ENCODE data around the gene FAM118B.
"Not testable (repeated sequence)": the region's sequence is repeated elsewhere in the genome, so short reads cannot be mapped to it uniquely, and the experiment has no call there.

FAM118B gene

DNA sequence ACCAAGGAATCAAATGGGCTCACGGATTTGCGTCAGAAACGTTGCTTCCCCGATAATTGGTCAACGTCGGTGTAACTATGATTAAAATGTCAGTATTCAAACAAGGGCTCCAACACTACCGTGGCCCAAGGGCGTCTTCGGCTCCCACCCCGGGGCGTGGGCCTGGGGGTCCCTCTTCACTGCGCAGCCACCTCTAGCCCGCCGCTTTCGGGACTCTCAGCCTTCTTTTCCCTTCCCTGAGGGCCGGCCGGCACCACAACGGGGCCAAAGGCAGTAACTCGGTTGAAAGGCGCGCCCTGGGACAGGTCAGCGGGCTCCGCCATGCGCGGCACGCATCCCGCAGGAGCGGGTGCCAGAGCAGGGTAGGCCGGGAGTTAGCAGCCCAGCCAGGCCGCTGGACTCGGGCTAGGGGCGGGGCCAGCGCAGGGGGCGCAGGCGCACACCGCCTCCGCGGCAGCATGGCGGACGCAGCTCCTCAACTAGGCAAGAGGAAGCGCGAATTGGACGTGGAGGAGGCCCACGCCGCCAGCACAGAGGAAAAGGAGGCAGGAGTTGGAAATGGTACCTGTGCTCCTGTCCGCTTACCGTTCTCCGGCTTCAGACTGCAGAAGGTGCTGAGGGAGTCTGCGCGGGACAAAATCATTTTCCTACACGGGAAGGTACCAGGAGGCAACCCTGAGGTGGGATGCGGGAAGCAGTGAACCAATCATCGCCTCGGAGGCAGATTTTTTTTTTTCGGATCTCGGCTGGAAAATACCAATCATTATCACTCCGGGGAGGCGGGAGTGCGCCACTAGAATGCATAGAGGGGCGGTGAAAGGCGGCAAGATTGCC, 92.3 kb downstream of the FAM118B start, which contains the start of gene DCPS:
Gene DCPS (plus strand): TSS at position 438 of the 834 bp plus-strand sequence. CDS start 21 bp downstream, at position 459.
- H3K27ac ChIP-seq, result peak within 1 kb of the TSS; percentile 80
- H3K4me3 ChIP-seq (ENCODE audit: low read depth in 1 of 2, low read length in 1 of 2), result peak within 1 kb of the TSS; percentile 67 to 76
- H3K4me1 ChIP-seq (ENCODE audit: control insufficient read depth in 1 of 2, insufficient read depth in 1 of 2, low read depth in 1 of 2, low read length in 1 of 2), result peaks cover 17 to 18% of the 10 kb centered on the region in 2 experiments
- TF ChIP-seq, protein P1, sequence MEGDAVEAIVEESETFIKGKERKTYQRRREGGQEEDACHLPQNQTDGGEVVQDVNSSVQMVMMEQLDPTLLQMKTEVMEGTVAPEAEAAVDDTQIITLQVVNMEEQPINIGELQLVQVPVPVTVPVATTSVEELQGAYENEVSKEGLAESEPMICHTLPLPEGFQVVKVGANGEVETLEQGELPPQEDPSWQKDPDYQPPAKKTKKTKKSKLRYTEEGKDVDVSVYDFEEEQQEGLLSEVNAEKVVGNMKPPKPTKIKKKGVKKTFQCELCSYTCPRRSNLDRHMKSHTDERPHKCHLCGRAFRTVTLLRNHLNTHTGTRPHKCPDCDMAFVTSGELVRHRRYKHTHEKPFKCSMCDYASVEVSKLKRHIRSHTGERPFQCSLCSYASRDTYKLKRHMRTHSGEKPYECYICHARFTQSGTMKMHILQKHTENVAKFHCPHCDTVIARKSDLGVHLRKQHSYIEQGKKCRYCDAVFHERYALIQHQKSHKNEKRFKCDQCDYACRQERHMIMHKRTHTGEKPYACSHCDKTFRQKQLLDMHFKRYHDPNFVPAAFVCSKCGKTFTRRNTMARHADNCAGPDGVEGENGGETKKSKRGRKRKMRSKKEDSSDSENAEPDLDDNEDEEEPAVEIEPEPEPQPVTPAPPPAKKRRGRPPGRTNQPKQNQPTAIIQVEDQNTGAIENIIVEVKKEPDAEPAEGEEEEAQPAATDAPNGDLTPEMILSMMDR (IDR thresholded peaks at IDR 0.05), result peak; percentile 25
- no peaks in the 10 kb centered on the region for H3K27me3 ChIP-seq
- no peaks in the 10 kb centered on the region for H3K9me3 ChIP-seq
- peaks cover 17% of the 10 kb centered on the region for H3K36me3 ChIP-seq

DNA sequence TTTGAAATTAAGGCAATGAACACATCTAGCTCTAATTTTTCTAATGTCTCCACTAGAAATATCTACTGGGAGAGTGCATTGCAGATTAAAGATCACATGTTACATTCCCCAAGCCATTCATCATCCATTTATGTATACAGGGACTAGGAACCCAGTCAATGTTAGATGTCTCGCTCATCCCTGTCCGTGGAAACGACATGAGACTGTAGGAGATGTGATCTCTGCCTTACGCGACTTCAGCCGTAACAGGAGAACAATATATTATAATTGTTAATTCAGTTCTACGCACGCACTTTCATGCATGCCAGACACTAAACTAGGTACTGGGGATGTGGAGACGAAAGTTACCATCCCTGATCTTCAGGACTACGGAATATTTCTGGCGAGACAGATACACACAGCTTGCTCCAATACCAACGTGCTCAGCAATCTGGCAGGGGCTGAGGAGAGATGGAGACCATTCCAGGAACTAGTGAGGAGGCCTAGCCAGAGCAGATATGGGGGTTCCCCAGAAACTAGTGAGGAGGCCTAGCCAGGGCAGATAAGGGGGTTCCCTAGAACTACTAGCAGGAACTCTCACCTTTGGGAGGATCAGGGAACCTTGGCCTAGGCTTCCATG, 93.0 kb downstream of the FAM118B start:
- peak overlapping the region; percentile 80 for H3K27ac ChIP-seq
- peak overlapping the region; percentile 67 to 76 for H3K4me3 ChIP-seq (ENCODE audit: low read depth in 1 of 2, low read length in 1 of 2)
- H3K4me1 ChIP-seq (ENCODE audit: control insufficient read depth in 1 of 2, insufficient read depth in 1 of 2, low read depth in 1 of 2, low read length in 1 of 2), result peaks cover 17 to 18% of the 10 kb centered on the region in 2 experiments
- peaks cover 15% of the 10 kb centered on the region for H3K36me3 ChIP-seq
- TF ChIP-seq, protein P1 (IDR thresholded peaks at IDR 0.05), result no peak
- no peaks in the 10 kb centered on the region for H3K27me3 ChIP-seq
- H3K9me3 ChIP-seq, result no peaks in the 10 kb centered on the region

DNA sequence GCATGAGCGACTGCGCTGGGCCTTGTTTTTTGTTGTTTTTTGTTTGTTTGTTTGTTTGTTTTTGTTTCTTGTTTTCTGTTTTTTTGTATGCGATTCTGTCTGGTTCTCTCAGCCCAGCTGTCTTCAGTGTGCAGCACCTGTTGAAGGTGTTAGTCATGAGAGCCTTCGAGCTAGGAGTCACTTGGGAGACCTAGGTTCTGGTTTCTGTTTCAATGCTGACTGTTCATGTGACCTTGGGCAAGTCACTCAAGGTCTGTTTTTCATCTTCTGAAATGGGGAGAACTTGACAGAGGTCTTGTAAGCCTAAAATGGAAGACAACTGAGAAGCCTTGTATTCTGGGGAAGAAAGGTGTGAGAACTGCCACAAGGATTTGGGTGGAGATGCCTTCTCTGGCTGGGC, 94.1 kb downstream of the FAM118B start:
- Histone ChIP-seq H3K4me3 (ENCODE audit: low read depth in 1 of 2, low read length in 1 of 2) (no peak overlapping the region), H3K4me1 (ENCODE audit: control insufficient read depth in 1 of 2, insufficient read depth in 1 of 2, low read depth in 1 of 2, low read length in 1 of 2) (peaks cover 24 to 25% of the 10 kb centered on the region in 2 experiments), H3K27me3 (no peaks in the 10 kb centered on the region), H3K36me3 (peaks cover 5% of the 10 kb centered on the region), H3K9me3 (no peaks in the 10 kb centered on the region), H3K27ac (no peak overlapping the region)
- TF ChIP-seq, protein P1 (IDR thresholded peaks at IDR 0.05), result no peak

DNA sequence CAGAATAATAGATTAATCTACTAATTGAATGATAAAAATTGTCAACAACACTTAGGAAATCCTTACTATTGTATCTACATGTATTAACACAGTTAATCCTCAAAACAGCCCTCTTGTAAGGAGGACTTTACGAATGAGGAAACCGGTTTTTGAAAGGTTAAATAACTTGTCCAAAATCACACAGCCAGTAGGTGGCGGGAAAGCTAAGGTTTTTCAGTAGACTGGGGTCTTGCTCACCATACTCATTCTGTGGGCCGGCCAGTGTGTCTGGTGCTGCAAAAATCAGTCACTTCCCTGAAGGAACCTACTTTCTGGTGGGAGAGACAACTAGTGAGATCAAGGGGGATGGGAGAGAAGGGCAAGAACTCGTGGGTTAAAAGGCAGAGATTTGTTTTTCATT, 96.1 kb downstream of the FAM118B start:
- TF ChIP-seq, protein P1 (IDR thresholded peaks at IDR 0.05), result no peak
- H3K27ac ChIP-seq, result no peak overlapping the region
- peaks cover 44 to 45% of the 10 kb centered on the region in 2 experiments for H3K4me1 ChIP-seq (ENCODE audit: control insufficient read depth in 1 of 2, insufficient read depth in 1 of 2, low read depth in 1 of 2, low read length in 1 of 2)
- H3K4me3 ChIP-seq (ENCODE audit: low read depth in 1 of 2, low read length in 1 of 2), result no peak overlapping the region
- H3K36me3 ChIP-seq, result no peaks in the 10 kb centered on the region
- no peaks in the 10 kb centered on the region for H3K27me3 ChIP-seq
- no peaks in the 10 kb centered on the region for H3K9me3 ChIP-seq

DNA sequence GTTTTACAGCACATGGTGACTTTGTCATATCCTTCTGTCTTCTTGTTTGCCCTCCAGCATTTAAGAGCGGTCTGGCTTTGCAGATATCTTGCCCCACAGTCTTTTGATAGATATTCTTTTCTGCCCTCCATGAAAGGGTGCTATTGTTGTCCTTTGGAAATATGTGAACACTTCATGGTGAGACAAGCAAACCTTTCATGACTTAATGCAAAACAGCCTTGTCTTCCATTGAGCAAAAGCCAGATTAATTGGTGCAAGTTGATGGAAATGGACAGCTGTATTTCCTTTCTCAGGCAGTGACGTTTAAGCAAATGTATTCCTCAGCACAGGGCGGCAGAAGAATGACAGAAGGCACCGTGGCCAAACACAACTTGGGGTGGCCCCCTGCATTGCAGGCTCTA, 96.7 kb downstream of the FAM118B start:
- Histone ChIP-seq H3K27me3 (no peaks in the 10 kb centered on the region), H3K4me1 (ENCODE audit: control insufficient read depth in 1 of 2, insufficient read depth in 1 of 2, low read depth in 1 of 2, low read length in 1 of 2) (peaks cover 49% of the 10 kb centered on the region in 2 experiments), H3K4me3 (ENCODE audit: low read depth in 1 of 2, low read length in 1 of 2) (no peak overlapping the region), H3K27ac (no peak overlapping the region), H3K9me3 (no peaks in the 10 kb centered on the region), H3K36me3 (no peaks in the 10 kb centered on the region)
- TF ChIP-seq, protein P1 (IDR thresholded peaks at IDR 0.05), result no peak

DNA sequence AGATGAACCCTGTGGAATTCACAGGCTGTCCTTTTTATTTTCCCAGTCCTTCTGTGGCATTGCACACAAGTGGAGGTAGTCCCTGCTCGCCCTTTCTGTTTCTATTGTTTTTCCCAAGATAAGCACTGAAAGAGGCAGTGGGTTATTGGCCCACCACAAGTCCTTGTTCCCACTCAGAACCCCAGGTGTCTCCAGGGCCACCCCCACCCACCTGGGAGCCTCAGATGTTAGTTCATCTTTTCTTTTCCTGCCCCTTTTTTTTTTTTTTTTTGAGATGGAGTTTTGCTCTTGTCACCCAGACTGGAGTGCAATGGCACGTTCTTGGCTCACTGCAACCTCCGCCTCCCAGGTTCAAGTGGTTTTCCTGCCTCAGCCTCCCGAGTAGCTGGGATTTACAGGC, 97.2 kb downstream of the FAM118B start:
- not testable (repeated sequence) for H3K36me3 ChIP-seq

More for the DNA sequence above, 97.2 kb downstream of the FAM118B start:
- not testable (repeated sequence) for H3K27ac ChIP-seq; H3K4me3 ChIP-seq (ENCODE audit: low read depth in 1 of 2, low read length in 1 of 2); H3K27me3 ChIP-seq; H3K9me3 ChIP-seq
- peaks cover 49% of the 10 kb centered on the region in 2 experiments for H3K4me1 ChIP-seq (ENCODE audit: control insufficient read depth in 1 of 2, insufficient read depth in 1 of 2, low read depth in 1 of 2, low read length in 1 of 2)
